SH-SY5Y (cell line): ENCODE data around the gene CORO6.

Experiments
- GATA2 ChIP-seq: IDR thresholded peaks from 2 replicates; pipeline ENCODE4 v1.6.1; 2011; ENCODE audit warnings: mild to moderate bottlenecking, low read depth, low read length
- GATA3 ChIP-seq: IDR thresholded peaks from 2 replicates; pipeline ENCODE4 v1.6.1; 2011; ENCODE audit warnings: low read depth, mild to moderate bottlenecking, low read length, moderate library complexity

GRCh38 chr17:29650396-29650795 is 27.7 kb upstream of the CORO6 start:
- TF ChIP-seq GATA2 (no peak), GATA3 (no peak)
